ENCODE measurements around the gene AMBRA1.

- TF ChIP-seq, protein P1, sequence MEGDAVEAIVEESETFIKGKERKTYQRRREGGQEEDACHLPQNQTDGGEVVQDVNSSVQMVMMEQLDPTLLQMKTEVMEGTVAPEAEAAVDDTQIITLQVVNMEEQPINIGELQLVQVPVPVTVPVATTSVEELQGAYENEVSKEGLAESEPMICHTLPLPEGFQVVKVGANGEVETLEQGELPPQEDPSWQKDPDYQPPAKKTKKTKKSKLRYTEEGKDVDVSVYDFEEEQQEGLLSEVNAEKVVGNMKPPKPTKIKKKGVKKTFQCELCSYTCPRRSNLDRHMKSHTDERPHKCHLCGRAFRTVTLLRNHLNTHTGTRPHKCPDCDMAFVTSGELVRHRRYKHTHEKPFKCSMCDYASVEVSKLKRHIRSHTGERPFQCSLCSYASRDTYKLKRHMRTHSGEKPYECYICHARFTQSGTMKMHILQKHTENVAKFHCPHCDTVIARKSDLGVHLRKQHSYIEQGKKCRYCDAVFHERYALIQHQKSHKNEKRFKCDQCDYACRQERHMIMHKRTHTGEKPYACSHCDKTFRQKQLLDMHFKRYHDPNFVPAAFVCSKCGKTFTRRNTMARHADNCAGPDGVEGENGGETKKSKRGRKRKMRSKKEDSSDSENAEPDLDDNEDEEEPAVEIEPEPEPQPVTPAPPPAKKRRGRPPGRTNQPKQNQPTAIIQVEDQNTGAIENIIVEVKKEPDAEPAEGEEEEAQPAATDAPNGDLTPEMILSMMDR (conservative IDR thresholded peaks at IDR 0.05 in 1 of 2, IDR thresholded peaks at IDR 0.05 in 1 of 2; ENCODE audit: extremely low read depth in 1 of 2, insufficient read depth in 1 of 2, low read depth in 1 of 2, low read length in 2 of 2) = no peak
- no peak for TF ChIP-seq EZH2 (IDR thresholded peaks at IDR 0.05; ENCODE audit: borderline replicate concordance, low read length)
Measured at GRCh38 chr11:46617972-46618314, 24.1 kb upstream of the AMBRA1 start.
